GM18508 (cell line): Measurements from ENCODE around the gene NBPF11.
A peak's percentile ranks its signal among the peaks of the same experiment; 100 is the strongest.
"Not testable (repeated sequence)": the region's sequence is repeated elsewhere in the genome, so short reads cannot be mapped to it uniquely, and the experiment has no call there.

Experiments
- ATAC-seq: cut with Tn5 transposase; IDR thresholded peaks from one replicate; pipeline ENCODE4 v1.9.1; 2021; ENCODE audit warnings: moderate number of reproducible peaks; ENCODE audit not compliant: insufficient read depth, unreplicated experiment

NBPF11 gene

GRCh38 chr1:148151371-148151819 lies 686 bp downstream of the NBPF11 start:
- ATAC-seq = peak; percentile 11

DNA sequence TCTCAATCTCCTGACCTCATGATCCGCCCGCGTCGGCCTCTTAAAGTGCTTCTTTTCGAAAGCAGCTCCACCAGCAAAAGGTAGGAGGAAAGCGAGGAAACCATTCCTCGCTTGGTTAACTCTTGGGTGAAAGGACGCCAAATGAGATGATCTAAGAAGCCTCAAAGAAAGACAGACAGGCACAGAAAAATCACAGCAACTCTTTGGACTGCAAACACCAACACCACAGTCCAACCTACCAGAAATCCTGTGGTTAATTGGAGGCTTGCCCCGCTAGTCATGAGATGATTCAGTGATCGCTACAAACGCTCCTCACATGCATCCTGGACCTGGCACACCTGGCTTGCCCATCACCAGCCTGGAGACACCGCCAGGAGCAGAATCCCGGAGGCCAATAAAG lies 1.1 kb downstream of the NBPF11 start:
- not testable (repeated sequence) for ATAC-seq

- ATAC-seq = not testable (repeated sequence)
These were observed 2.1 kb downstream of the NBPF11 start for GRCh38 chr1:148150014-148150413.

- ATAC-seq = not testable (repeated sequence)
These were observed 2.8 kb downstream of the NBPF11 start for GRCh38 chr1:148149050-148149815.

GRCh38 chr1:148147052-148147838 lies 4.8 kb downstream of the NBPF11 start:
- not testable (repeated sequence) for ATAC-seq

GRCh38 chr1:148146191-148146997 lies 5.7 kb downstream of the NBPF11 start:
- ATAC-seq = not testable (repeated sequence)

- not testable (repeated sequence) for ATAC-seq
These were observed 8.9 kb downstream of the NBPF11 start for GRCh38 chr1:148143223-148143622.

GRCh38 chr1:148141936-148142335 lies 10.1 kb downstream of the NBPF11 start:
- not testable (repeated sequence) for ATAC-seq

DNA sequence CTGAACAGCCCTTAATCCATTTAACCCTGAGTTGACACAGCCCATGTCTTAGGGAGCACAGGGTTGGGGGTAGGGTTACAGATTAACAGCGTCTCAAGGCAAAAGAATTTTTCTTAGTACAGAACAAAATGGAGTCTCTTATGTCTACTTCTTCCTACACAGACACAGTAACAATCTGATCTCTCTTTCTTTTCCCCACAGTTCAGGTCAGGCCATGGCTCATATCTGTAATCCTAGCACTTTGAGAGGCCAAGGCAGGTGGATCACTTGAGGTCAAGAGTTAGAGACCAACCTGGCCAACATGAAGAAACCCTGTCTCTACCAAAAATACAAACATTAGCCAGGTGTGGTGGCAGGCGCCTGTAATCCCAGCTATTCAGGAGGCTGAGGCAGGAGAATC lies 13.5 kb downstream of the NBPF11 start:
- not testable (repeated sequence) for ATAC-seq

- ATAC-seq = not testable (repeated sequence)
These were observed 29.7 kb downstream of the NBPF11 start for GRCh38 chr1:148122341-148122740.

GRCh38 chr1:148120395-148120794 lies 31.7 kb downstream of the NBPF11 start:
- not testable (repeated sequence) for ATAC-seq

GRCh38 chr1:148095732-148096131 lies 56.3 kb downstream of the NBPF11 start:
- ATAC-seq = not testable (repeated sequence)

- ATAC-seq = not testable (repeated sequence)
These were observed 65.9 kb downstream of the NBPF11 start for GRCh38 chr1:148086196-148086595.

GRCh38 chr1:148081205-148081604 lies 70.9 kb downstream of the NBPF11 start:
- ATAC-seq = not testable (repeated sequence)

- ATAC-seq = not testable (repeated sequence)
These were observed 73.2 kb downstream of the NBPF11 start for GRCh38 chr1:148078632-148079519.

- not testable (repeated sequence) for ATAC-seq
These were observed 74.0 kb downstream of the NBPF11 start for GRCh38 chr1:148078090-148078489.

DNA sequence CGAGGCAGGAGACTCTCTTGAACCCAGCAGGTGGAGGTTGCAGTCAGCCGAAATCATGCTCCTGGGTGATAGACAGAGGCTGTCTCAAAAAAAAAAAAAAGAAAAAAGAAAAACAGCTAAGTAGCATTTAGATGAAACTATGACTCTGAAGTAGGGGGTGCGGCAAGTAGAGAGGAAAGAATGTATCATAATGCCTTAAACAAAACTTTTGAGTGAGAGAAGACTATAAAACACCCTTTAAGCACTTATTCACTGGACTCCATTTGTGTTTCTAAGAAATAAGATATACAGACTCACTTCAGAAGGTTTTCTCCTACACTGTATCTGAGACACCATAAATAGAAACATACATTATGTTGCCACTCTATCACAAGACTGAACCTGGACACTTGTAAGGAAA lies 74.6 kb downstream of the NBPF11 start:
- ATAC-seq = not testable (repeated sequence)

GRCh38 chr1:148073392-148073791 lies 78.7 kb downstream of the NBPF11 start:
- ATAC-seq = not testable (repeated sequence)

DNA sequence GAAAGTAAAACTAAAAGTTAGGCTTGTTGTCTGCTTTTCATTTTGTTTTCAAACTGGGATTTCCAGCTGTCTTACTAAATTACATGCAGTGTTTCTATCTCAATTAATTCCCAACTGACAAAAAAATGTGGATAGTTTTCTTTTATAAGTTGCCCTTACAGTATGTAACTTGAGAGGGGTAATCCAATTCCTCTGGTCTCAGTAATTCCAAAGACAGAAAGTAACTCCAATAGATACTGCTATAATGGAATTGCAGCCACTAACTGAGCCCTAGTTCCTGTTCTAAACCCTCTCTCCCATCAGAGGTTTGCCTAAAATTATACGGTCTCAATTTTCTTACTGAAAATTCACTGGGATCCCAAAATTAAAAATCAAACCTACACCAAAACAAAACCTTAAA lies 83.5 kb downstream of the NBPF11 start:
- not testable (repeated sequence) for ATAC-seq
